Measurements from ENCODE around the gene PIGBOS1. TPM values are rescaled to one million over a fixed set of nuclear protein-coding genes. Genes with fewer than 3 reads are reported as not detected.

PIGBOS1 gene
- total and polyA plus RNA-seq, 9 of the 15 experiments (the other 6 are each of a cell fraction or from before 2014, with no cell fraction given) = 25.2 to 76.2 (median 46.0) TPM

DNA sequence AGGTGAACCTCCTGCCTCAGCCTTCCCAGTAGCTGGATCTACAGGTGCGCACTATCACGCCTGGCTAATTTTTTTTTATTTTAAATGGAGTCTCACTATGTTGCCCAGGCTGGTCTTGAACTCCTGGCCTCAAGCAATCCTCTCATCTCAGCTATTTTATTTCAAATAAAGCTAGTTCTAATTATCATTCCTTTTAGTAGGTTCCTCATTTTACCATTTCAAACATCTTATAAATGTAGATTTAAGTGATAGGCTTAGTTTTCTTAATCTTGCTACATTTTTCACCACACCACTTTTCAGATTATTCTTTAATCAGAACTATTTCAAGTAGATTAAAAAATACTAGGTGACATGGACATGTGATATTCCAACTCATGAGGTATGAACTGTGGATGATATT lies 30.4 kb upstream of the PIGBOS1 start:
- ChIA-PET POLR2A (interaction anchor here (1.0 kb wide), 1 partner anchor 9 kb away, joined by 3 read pairs; no protein-coding TSS in a partner anchor), CTCF (ENCODE audit: low intra/inter-chr PET ratio) (no interaction called here)
- no peak for FAIRE-seq
- WGBS (ENCODE audit: insufficient coverage, low coverage, missing lambda C conversion rate) = 83% methylated on average over 2 of the region's 2 CpGs
- Histone ChIP-seq H3K9me3 (replicated peaks; ENCODE audit: control insufficient read depth, insufficient read depth, low read depth, low read length) (no peaks in the 10 kb centered on the region), H4K20me1 (replicated peaks; ENCODE audit: control insufficient read depth, insufficient read depth, low read length) (no peaks in the 10 kb centered on the region; the same call in 1 of the 2 replicates), H3K27ac (ENCODE audit: extremely low read depth, low read depth, low read length) (no peak overlapping the region), H3K9ac (ENCODE audit: insufficient read depth in 1 of 2, low read depth in 2 of 2, low read length in 2 of 2) (no peak overlapping the region), H3K4me1 (replicated peaks in 1 of 2; ENCODE audit: control insufficient read depth in 2 of 2, insufficient read depth in 2 of 2, low read length in 2 of 2) (peaks cover 0 to 3% of the 10 kb centered on the region in 2 experiments; a peak in 3 of 5 replicates), H2AFZ (ENCODE audit: low read depth, low read length) (no peak overlapping the region), H3K79me2 (ENCODE audit: control insufficient read depth, insufficient read depth, low read length) (no peaks in the 10 kb centered on the region), H3K27me3 (ENCODE audit: control insufficient read depth in 2 of 2, insufficient read depth in 2 of 2, low read length in 2 of 2) (no peaks in the 10 kb centered on the region), H3K36me3 (ENCODE audit: control insufficient read depth, insufficient read depth, low read length) (peaks cover 19% of the 10 kb centered on the region), H3K4me3 (no peak overlapping the region), H3K9me1 (ENCODE audit: control insufficient read depth, insufficient read depth, low read length) (no peaks in the 10 kb centered on the region), H3K4me2 (ENCODE audit: insufficient read depth, low read length) (no peak overlapping the region)
- intact Hi-C loops (cut with micrococcal nuclease) = no loop called here
- no peak for ATAC-seq
- in situ Hi-C loops (cut with MboI) = no loop called here
- no TSS peak for BruUV-seq (replicated peaks)
- TF ChIP-seq RNF2 (IDR thresholded peaks at IDR 0.05) (no peak), RUNX1 (IDR thresholded peaks at IDR 0.05; ENCODE audit: low read depth) (no peak), ZNF23 (CRISPR knock-in tag; IDR thresholded peaks at IDR 0.05) (no peak), ZNF12 (CRISPR knock-in tag; IDR thresholded peaks at IDR 0.05) (no peak), JUN (IDR thresholded peaks at IDR 0.05; ENCODE audit: borderline replicate concordance, low read depth, low read length) (no peak), JUN (CRISPR knock-in tag; IDR thresholded peaks at IDR 0.05; ENCODE audit: borderline replicate concordance) (no peak), ELF1 (tag; IDR thresholded peaks at IDR 0.05) (no peak), ZNF764 (CRISPR knock-in tag; IDR thresholded peaks at IDR 0.05; ENCODE audit: low read depth) (no peak), ARHGAP35 (IDR thresholded peaks at IDR 0.05; ENCODE audit: partially characterized antibody) (no peak)
- TF ChIP-seq, protein P1, sequence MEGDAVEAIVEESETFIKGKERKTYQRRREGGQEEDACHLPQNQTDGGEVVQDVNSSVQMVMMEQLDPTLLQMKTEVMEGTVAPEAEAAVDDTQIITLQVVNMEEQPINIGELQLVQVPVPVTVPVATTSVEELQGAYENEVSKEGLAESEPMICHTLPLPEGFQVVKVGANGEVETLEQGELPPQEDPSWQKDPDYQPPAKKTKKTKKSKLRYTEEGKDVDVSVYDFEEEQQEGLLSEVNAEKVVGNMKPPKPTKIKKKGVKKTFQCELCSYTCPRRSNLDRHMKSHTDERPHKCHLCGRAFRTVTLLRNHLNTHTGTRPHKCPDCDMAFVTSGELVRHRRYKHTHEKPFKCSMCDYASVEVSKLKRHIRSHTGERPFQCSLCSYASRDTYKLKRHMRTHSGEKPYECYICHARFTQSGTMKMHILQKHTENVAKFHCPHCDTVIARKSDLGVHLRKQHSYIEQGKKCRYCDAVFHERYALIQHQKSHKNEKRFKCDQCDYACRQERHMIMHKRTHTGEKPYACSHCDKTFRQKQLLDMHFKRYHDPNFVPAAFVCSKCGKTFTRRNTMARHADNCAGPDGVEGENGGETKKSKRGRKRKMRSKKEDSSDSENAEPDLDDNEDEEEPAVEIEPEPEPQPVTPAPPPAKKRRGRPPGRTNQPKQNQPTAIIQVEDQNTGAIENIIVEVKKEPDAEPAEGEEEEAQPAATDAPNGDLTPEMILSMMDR (IDR thresholded peaks at IDR 0.05 in 2 of 3, conservative IDR thresholded peaks at IDR 0.05 in 1 of 3; ENCODE audit: insufficient read depth in 2 of 3, low read depth in 1 of 3, low read length in 3 of 3) = no peak
- DNase-seq (ENCODE audit: extremely low read depth in 1 of 4, low spot score in 3 of 4) = no peak
